Kidney (tissue), 14 donors: ENCODE results near the gene FAM193A. TPM values are rescaled to one million over a fixed set of nuclear protein-coding genes. Genes with fewer than 3 reads are reported as not detected.

Experiments
- DNase-seq, 5 donors: peaks; one replicate each; pipeline ENCODE4 v3.0.0-alpha.2; 2013 to 2020
- FAIRE-seq: peaks from 2 replicates; lab custom pipeline; 2012; peaks lifted over from hg19 to GRCh38; lab: Jason Lieb, UNC
- H3K27ac ChIP-seq, 2 donors: one replicate each; pipeline ENCODE4 v1.7.0; 2013; ENCODE audit warnings: low read depth in 2 of 2, low read length in 2 of 2, inconsistent platforms in 1 of 2
- H3K27me3 ChIP-seq: one replicate; pipeline ENCODE4 v1.7.1; 2013; ENCODE audit warnings: low read length, inconsistent platforms; ENCODE audit not compliant: control insufficient read depth, insufficient read depth
- H3K36me3 ChIP-seq, 3 donors: one replicate each; pipeline versions ENCODE4 v1.7.0 to v1.7.1; 2013; ENCODE audit warnings: low read length in 3 of 3, control low read depth in 1 of 3, inconsistent platforms in 1 of 3; ENCODE audit not compliant: insufficient read depth in 3 of 3, control insufficient read depth in 2 of 3
- H3K4me1 ChIP-seq, 3 donors: one replicate each; pipeline versions ENCODE4 v1.7.0 to v1.7.1; 2013; ENCODE audit warnings: low read length in 3 of 3, inconsistent platforms in 1 of 3, low read depth in 1 of 3; ENCODE audit not compliant: control insufficient read depth in 2 of 3, insufficient read depth in 2 of 3
- H3K4me3 ChIP-seq, 3 donors: one replicate each; pipeline versions ENCODE4 v1.7.0 to v1.8.1; 2013; ENCODE audit warnings: low read length in 3 of 3, control low read depth in 1 of 3, inconsistent platforms in 1 of 3
- H3K9ac ChIP-seq, 3 donors: one replicate each; pipeline versions ENCODE4 v1.7.0 to v1.7.1; 2013; ENCODE audit warnings: low read length in 3 of 3, control low read depth in 1 of 3, inconsistent platforms in 1 of 3
- H3K9me3 ChIP-seq, 3 donors: one replicate each; pipeline versions ENCODE4 v1.7.0 to v1.7.1; 2013; ENCODE audit warnings: low read length in 3 of 3, control low read depth in 1 of 3, inconsistent platforms in 1 of 3; ENCODE audit not compliant: control insufficient read depth in 2 of 3, insufficient read depth in 1 of 3
- CTCF ChIP-seq: IDR thresholded peaks from 3 replicates; pipeline ENCODE4 v1.5.1; 2012; ENCODE audit warnings: mild to moderate bottlenecking, moderate library complexity, borderline replicate concordance; ENCODE audit not compliant: insufficient read depth; ENCODE audit errors: extremely low read depth
- intact Hi-C: fragments of 100-400 bp; cut with DNase I; formaldehyde crosslinking; loops from one replicate; pipeline ENCODE4 v1.11.1; 2022
- polyA plus RNA-seq: library from polyadenylated mRNA; stranded (reverse); fragments of 350-450 nt; fragmentation: Illumina TruSeq; extraction: RNeasy Lipid Tissue Mini Kit (QIAGEN cat#74804); gene quantifications from one replicate; pipeline ENCODE4 v1.2.3, GENCODE V29; 2014; ENCODE audit warnings: low read depth, low replicate concordance; ENCODE audit not compliant: insufficient read depth
- total RNA-seq: library from RNA; stranded (reverse); fragmentation: NEBNext Ultra II Directional; extraction: Animal tissue kit (Norgen Biotek cat#: 25700); gene quantifications from one replicate; pipeline ENCODE4 v1.2.1, GENCODE V29; 2021
- donor health status: control.
- donor health status: control.
- donor health status: control.
- donor health status: control.
- donor health status: control.
- donor health status: DM: yes; HTN: yes; CAD: no.
- donor health status: Normal renal cell carcinoma (clear cell type).

The FAM193A gene
- total and polyA plus RNA-seq, 2 donors from 2014 or later, result 6.3 to 29.3 TPM

DNA sequence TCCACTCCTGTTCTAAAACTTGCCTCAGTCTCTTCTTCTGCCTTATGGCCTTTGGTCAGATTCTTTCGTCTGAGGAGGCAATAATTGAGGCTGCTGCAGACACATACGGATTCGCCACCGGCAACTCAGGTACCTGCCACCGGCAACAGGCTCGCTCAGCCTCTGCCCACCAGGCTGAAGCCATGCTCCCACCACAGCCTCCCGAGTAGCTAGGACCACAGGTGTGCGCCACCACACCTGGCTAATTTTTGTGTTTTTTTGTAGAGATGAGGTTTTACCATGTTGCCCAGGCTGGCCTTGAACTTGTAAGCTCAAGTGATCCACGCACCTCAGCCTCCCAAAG is 193.1 kb downstream of the FAM193A start:
- H3K4me1 ChIP-seq, result peaks cover 0 to 2% (median 0%) of the 10 kb centered on the region in 3 donors
- no peak for FAIRE-seq
- peaks cover 0 to 12% (median 6%) of the 10 kb centered on the region in 3 donors for H3K36me3 ChIP-seq
- H3K27me3 ChIP-seq, result no peaks in the 10 kb centered on the region
- intact Hi-C loops, result no loop called here
- H3K9me3 ChIP-seq, result no peaks in the 10 kb centered on the region
- peak overlapping the region; percentile 0 to 47 for H3K27ac ChIP-seq
- H3K4me3 ChIP-seq, result no peak overlapping the region
- no peak overlapping the region for H3K9ac ChIP-seq
- no peak for TF ChIP-seq CTCF
- DNase-seq, result peak in 1 of 5 donors; percentile 51

DNA sequence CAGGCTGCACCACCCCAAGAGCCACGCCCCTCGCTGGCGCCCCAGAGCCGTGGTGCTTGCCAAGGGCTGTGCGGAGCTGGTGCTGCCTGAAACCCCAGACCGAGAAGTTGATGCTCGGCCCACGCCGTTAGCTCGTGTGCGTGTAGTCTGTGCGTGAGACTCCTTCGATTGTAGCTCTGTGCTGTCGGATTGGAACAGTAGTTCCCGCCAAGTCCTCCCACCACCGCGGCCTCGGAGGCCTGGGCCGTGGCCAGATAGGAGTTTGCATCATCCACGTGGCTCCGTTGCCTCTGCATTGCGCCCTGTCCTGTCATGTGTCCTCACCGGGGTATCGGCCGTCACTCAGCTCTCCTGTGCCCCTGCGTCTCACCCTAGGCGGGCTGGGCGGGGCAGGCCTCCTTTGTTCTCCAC is 195.5 kb downstream of the FAM193A start:
- Histone ChIP-seq H3K27ac (no peak overlapping the region), H3K36me3 (peaks cover 0 to 12% (median 6%) of the 10 kb centered on the region in 3 donors), H3K27me3 (no peaks in the 10 kb centered on the region), H3K9me3 (peaks cover 0 to 12% (median 5%) of the 10 kb centered on the region in 3 donors), H3K4me1 (peaks cover 0 to 2% (median 0%) of the 10 kb centered on the region in 3 donors), H3K4me3 (no peak overlapping the region), H3K9ac (no peak overlapping the region)
- DNase-seq, result peak in 2 of 5 donors; percentile 32 to 72
- intact Hi-C loops, result no loop called here
- FAIRE-seq, result no peak
- no peak for TF ChIP-seq CTCF

DNA sequence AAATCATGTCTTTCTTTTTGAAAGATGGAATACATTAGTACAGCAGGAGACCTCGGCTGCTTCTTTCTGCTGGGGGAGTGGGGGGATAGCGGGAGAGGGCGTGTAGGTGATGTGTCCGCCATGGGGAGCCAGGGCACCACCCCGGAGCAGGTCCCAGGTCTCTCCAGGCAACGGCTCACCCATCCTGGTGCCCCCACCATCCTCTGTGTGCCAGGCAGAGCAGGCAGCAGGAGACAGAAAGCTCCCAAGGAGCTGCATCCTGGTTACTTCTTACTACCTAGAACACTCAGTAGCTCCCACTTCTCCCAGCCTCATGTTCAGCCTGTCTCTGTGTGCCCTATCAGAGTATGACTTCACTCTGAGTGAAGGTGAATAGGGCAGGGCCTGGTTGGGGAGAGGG is 196.1 kb downstream of the FAM193A start:
- H3K9me3 ChIP-seq, result peaks cover 0 to 12% (median 5%) of the 10 kb centered on the region in 3 donors
- H3K9ac ChIP-seq, result no peak overlapping the region
- peak in 1 of 5 donors; percentile 49 for DNase-seq
- no peaks in the 10 kb centered on the region for H3K27me3 ChIP-seq
- peaks cover 0 to 12% (median 6%) of the 10 kb centered on the region in 3 donors for H3K36me3 ChIP-seq
- H3K4me1 ChIP-seq, result peaks cover 0 to 2% (median 0%) of the 10 kb centered on the region in 3 donors
- intact Hi-C loops, result no loop called here
- no peak overlapping the region for H3K4me3 ChIP-seq
- TF ChIP-seq CTCF, result no peak
- no peak for FAIRE-seq
- H3K27ac ChIP-seq, result no peak overlapping the region
